ENCODE data around the gene CEP152.

CEP152 gene

GRCh38 chr15:48823237-48823636 is 12.4 kb upstream of the CEP152 start:
- DNase-seq (ENCODE audit: low read depth in 1 of 2, low spot score in 1 of 2): no peak
- no peaks in the 10 kb centered on the region for H3K27me3 ChIP-seq (ENCODE audit: insufficient read depth, poor library complexity, severe bottlenecking)
- H3K27ac ChIP-seq (replicated peaks): no peak overlapping the region

GRCh38 chr15:48814286-48814685 is 3.4 kb upstream of the CEP152 start:
- H3K27ac ChIP-seq (replicated peaks): no peak overlapping the region
- no peak for DNase-seq (ENCODE audit: low read depth in 1 of 2, low spot score in 1 of 2)
- TF ChIP-seq REST (IDR thresholded peaks at IDR 0.05; ENCODE audit: insufficient replicate concordance, low read depth): no peak
- no peak for TF ChIP-seq POLR2AphosphoS5 (IDR thresholded peaks at IDR 0.05; ENCODE audit: low read depth)
- TF ChIP-seq GABPA (IDR thresholded peaks at IDR 0.05; ENCODE audit: low read depth): no peak
- TF ChIP-seq CTCF (IDR thresholded peaks at IDR 0.05; ENCODE audit: insufficient read depth, low read length): no peak
- TF ChIP-seq SPI1 (IDR thresholded peaks at IDR 0.05; ENCODE audit: borderline replicate concordance, low read depth): no peak
- H3K27me3 ChIP-seq (ENCODE audit: insufficient read depth, poor library complexity, severe bottlenecking): no peaks in the 10 kb centered on the region
- H3K4me3 ChIP-seq (replicated peaks; ENCODE audit: insufficient read depth, low read length): no peak overlapping the region

More at GRCh38 chr15:48823237-48823636, 12.4 kb upstream of the CEP152 start:
- TF ChIP-seq POLR2AphosphoS5 (IDR thresholded peaks at IDR 0.05; ENCODE audit: low read depth): no peak
- TF ChIP-seq GABPA (IDR thresholded peaks at IDR 0.05; ENCODE audit: low read depth): no peak
- TF ChIP-seq CTCF (IDR thresholded peaks at IDR 0.05; ENCODE audit: insufficient read depth, low read length): no peak
- no peak for TF ChIP-seq SPI1 (IDR thresholded peaks at IDR 0.05; ENCODE audit: borderline replicate concordance, low read depth)
- TF ChIP-seq REST (IDR thresholded peaks at IDR 0.05; ENCODE audit: insufficient replicate concordance, low read depth): no peak
- H3K4me3 ChIP-seq (replicated peaks; ENCODE audit: insufficient read depth, low read length): no peak overlapping the region

GRCh38 chr15:48811325-48811958 is 573 bp upstream of the CEP152 start:
- H3K4me3 ChIP-seq (replicated peaks; ENCODE audit: insufficient read depth, low read length): peak overlapping the region; percentile 64

GRCh38 chr15:48806151-48806550 is 4.7 kb downstream of the CEP152 start:
- H3K27me3 ChIP-seq (ENCODE audit: insufficient read depth, poor library complexity, severe bottlenecking): no peaks in the 10 kb centered on the region
- H3K4me3 ChIP-seq (replicated peaks; ENCODE audit: insufficient read depth, low read length): no peak overlapping the region
- no peak overlapping the region for H3K27ac ChIP-seq (replicated peaks)
- TF ChIP-seq POLR2AphosphoS5 (IDR thresholded peaks at IDR 0.05; ENCODE audit: low read depth): no peak
- TF ChIP-seq GABPA (IDR thresholded peaks at IDR 0.05; ENCODE audit: low read depth): no peak
- TF ChIP-seq CTCF (IDR thresholded peaks at IDR 0.05; ENCODE audit: insufficient read depth, low read length): no peak
- no peak for TF ChIP-seq REST (IDR thresholded peaks at IDR 0.05; ENCODE audit: insufficient replicate concordance, low read depth)
- peak; percentile 12; the same call in 1 of the 2 replicates for TF ChIP-seq SPI1 (IDR thresholded peaks at IDR 0.05; ENCODE audit: borderline replicate concordance, low read depth)
- no peak for DNase-seq (ENCODE audit: low read depth in 1 of 2, low spot score in 1 of 2)

More at GRCh38 chr15:48811325-48811958, 573 bp upstream of the CEP152 start:
- H3K27ac ChIP-seq (replicated peaks): peak overlapping the region; percentile 60
- 0 out of 2 replicates have a peak, but pooled peaks have one; percentile 17 for TF ChIP-seq SPI1 (IDR thresholded peaks at IDR 0.05; ENCODE audit: borderline replicate concordance, low read depth)
- no peak for TF ChIP-seq GABPA (IDR thresholded peaks at IDR 0.05; ENCODE audit: low read depth)
- H3K27me3 ChIP-seq (ENCODE audit: insufficient read depth, poor library complexity, severe bottlenecking): no peaks in the 10 kb centered on the region
- peak in 1 of 2 experiments; percentile 19 for DNase-seq (ENCODE audit: low read depth in 1 of 2, low spot score in 1 of 2)
